Cardiac muscle cell (in vitro differentiated cells and primary cell): ENCODE results near the gene MXD1. TPM values are rescaled to one million over a fixed set of nuclear protein-coding genes. Genes with fewer than 3 reads are reported as not detected.

Experiments used
- DNase-seq, 2 donors: peaks; one replicate each; pipeline versions ENCODE4 v3.0.0 to v3.0.0-alpha.2; 2010 to 2017; ENCODE audit warnings: low read depth in 1 of 2, low spot score in 1 of 2
- H3K27ac ChIP-seq: fragments of 200-600 bp; sonication (generic); 2 replicates; pipeline ENCODE4 v1.5.1; 2016
- H3K27me3 ChIP-seq: fragments of 200-600 bp; sonication (generic); 2 replicates; pipeline ENCODE4 v1.6.0; 2016; ENCODE audit warnings: control low read depth
- H3K36me3 ChIP-seq: fragments of 200-600 bp; sonication (generic); 2 replicates; pipeline ENCODE4 v1.5.1; 2016; ENCODE audit warnings: control low read depth
- H3K4me1 ChIP-seq: fragments of 200-600 bp; sonication (generic); 2 replicates; pipeline ENCODE4 v1.8.1; 2017; ENCODE audit warnings: low read depth, mild to moderate bottlenecking, mixed run types
- H3K4me3 ChIP-seq: fragments of 200-600 bp; sonication (generic); 2 replicates; pipeline ENCODE4 v1.5.1; 2016; ENCODE audit warnings: mild to moderate bottlenecking
- H3K9me3 ChIP-seq: fragments of 200-600 bp; sonication (generic); 2 replicates; pipeline ENCODE4 v1.5.1; 2017; ENCODE audit warnings: low read depth, mild to moderate bottlenecking, control low read depth
- CTCF ChIP-seq: IDR thresholded peaks from 2 replicates; pipeline ENCODE4 v1.5.1; 2012; ENCODE audit warnings: low read depth, mild to moderate bottlenecking, low read length
- polyA plus RNA-seq: library from polyadenylated mRNA; unstranded; fragments of >200 nt; fragmentation: Nextera tagmentation; extraction: Ambion mirVana; gene quantifications from 2 replicates; pipeline ENCODE4 v1.2.1, GENCODE V29; 2016
- total RNA-seq: library from RNA; depleted of rRNA; stranded (reverse); fragments of >200 nt; gene quantifications from 2 replicates; pipeline ENCODE4 v1.2.3, GENCODE V29; 2016

MXD1 gene
- total and polyA plus RNA-seq, 2 experiments from 2014 or later: 3.6 to 6.5 TPM

- peaks cover 14% of the 10 kb centered on the region for H3K36me3 ChIP-seq
- no peak overlapping the region for H3K4me3 ChIP-seq
- DNase-seq: no peak
- no peaks in the 10 kb centered on the region for H3K4me1 ChIP-seq
- no peaks in the 10 kb centered on the region for H3K27me3 ChIP-seq
- H3K27ac ChIP-seq: no peak overlapping the region
- TF ChIP-seq CTCF: no peak
- no peaks in the 10 kb centered on the region for H3K9me3 ChIP-seq
Measured at GRCh38 chr2:69934614-69934908, 19.7 kb downstream of the MXD1 start.

- TF ChIP-seq CTCF: no peak
- no peak overlapping the region for H3K27ac ChIP-seq
Measured at GRCh38 chr2:69935011-69935410, 20.1 kb downstream of the MXD1 start.

GRCh38 chr2:69936906-69937305 is 22.0 kb downstream of the MXD1 start:
- Histone ChIP-seq H3K27ac (no peak overlapping the region), H3K27me3 (no peaks in the 10 kb centered on the region), H3K4me3 (no peak overlapping the region), H3K36me3 (peaks cover 14% of the 10 kb centered on the region), H3K9me3 (no peaks in the 10 kb centered on the region), H3K4me1 (no peaks in the 10 kb centered on the region)
- no peak for DNase-seq
- no peak for TF ChIP-seq CTCF

More at GRCh38 chr2:69935011-69935410, 20.1 kb downstream of the MXD1 start:
- H3K27me3 ChIP-seq: no peaks in the 10 kb centered on the region
- no peak overlapping the region for H3K4me3 ChIP-seq
- H3K9me3 ChIP-seq: no peaks in the 10 kb centered on the region
- no peaks in the 10 kb centered on the region for H3K4me1 ChIP-seq
- H3K36me3 ChIP-seq: peaks cover 14% of the 10 kb centered on the region
- no peak for DNase-seq

- Histone ChIP-seq H3K9me3 (no peaks in the 10 kb centered on the region), H3K4me1 (no peaks in the 10 kb centered on the region), H3K36me3 (peaks cover 14% of the 10 kb centered on the region), H3K4me3 (no peak overlapping the region), H3K27ac (no peak overlapping the region), H3K27me3 (no peaks in the 10 kb centered on the region)
- no peak for TF ChIP-seq CTCF
- no peak for DNase-seq
Measured at GRCh38 chr2:69937968-69938367, 23.1 kb downstream of the MXD1 start.

GRCh38 chr2:69939722-69940121 is 24.8 kb downstream of the MXD1 start:
- Histone ChIP-seq H3K4me3 (no peak overlapping the region), H3K27ac (no peak overlapping the region), H3K9me3 (no peaks in the 10 kb centered on the region), H3K4me1 (no peaks in the 10 kb centered on the region), H3K27me3 (no peaks in the 10 kb centered on the region), H3K36me3 (peaks cover 17% of the 10 kb centered on the region)
- DNase-seq: no peak
- no peak for TF ChIP-seq CTCF

GRCh38 chr2:69940691-69941090 is 25.8 kb downstream of the MXD1 start:
- DNase-seq: no peak
- Histone ChIP-seq H3K4me3 (no peak overlapping the region), H3K36me3 (peaks cover 17% of the 10 kb centered on the region), H3K4me1 (no peaks in the 10 kb centered on the region), H3K27ac (no peak overlapping the region), H3K27me3 (no peaks in the 10 kb centered on the region), H3K9me3 (no peaks in the 10 kb centered on the region)
- no peak for TF ChIP-seq CTCF
